Activated CD4-positive, alpha-beta T cell treated with anti-CD3 and anti-CD28 coated beads, Interleukin-2, amount 50 U/mL, for 16 hours (primary cell): ENCODE data around the gene KRT39.
"Not testable (repeated sequence)": the region's sequence is repeated elsewhere in the genome, so short reads cannot be mapped to it uniquely, and the experiment has no call there.

Experiments used
- DNase-seq: peaks from one replicate; pipeline ENCODE4 v3.0.0-alpha.2; 2020

The KRT39 gene

DNA sequence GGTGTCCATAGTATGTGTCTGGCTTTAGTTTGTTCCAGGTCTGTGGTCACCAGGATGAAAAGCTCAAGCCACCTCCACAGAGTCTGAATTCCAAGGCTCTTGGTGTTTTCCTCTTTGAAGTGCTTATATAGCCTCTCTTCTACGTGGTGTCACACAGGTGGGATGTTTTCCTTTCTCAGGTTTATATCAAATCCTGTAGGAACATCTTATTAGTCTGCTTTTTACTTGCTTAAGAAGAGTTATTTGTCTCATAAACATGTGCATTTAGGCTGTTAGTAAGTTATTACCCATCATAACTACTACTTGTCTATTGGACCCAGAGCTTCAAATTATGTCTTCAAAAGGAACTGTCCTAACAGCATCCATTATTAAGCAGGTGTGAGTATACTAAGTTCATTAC lies at the start of gene KRT39:
Gene KRT39, minus strand, starts transcription at position 101 of the 400 bp plus-strand sequence. Its CDS starts 92 bp downstream, at position 9.
- no peak for DNase-seq

DNA sequence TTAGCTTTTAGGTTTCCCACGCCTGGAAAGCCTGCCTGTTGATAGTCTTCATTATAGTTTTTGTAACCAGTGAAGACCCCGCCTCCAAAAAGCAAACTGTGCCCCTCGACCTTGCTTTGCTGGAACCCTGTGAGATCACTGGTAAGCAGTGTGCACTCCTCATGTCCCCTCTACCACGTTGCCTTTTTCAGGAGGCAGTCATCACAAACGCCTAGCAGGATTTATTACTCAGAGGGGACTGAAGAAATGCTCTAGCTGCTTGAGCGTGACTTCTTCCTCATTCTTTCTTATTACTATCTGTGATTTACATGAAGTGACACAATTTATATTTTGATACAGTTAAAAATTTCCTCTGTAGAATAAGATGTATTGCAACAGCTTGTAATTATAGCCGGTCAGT lies 48.7 kb upstream of the KRT39 start:
- DNase-seq, result no peak

DNA sequence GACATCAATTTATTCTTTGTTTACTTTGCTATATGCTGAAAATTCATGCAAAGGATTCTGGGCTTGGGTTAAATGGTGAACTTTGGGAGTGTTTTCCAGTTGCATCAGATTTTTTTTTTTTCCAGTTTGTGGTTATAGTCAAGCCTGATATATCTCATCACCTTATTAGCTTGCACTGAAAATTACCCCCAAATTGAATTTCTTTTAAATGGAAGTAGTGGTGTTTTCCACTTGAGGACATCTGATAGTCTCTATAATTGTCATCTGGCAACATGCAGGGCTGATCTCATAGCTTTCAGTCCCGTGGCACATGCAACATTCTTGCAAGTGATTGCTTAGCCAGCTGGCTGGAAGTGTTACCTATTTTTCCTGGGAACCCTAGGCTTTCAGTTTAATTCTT lies 46.9 kb upstream of the KRT39 start:
- DNase-seq, result no peak

DNA sequence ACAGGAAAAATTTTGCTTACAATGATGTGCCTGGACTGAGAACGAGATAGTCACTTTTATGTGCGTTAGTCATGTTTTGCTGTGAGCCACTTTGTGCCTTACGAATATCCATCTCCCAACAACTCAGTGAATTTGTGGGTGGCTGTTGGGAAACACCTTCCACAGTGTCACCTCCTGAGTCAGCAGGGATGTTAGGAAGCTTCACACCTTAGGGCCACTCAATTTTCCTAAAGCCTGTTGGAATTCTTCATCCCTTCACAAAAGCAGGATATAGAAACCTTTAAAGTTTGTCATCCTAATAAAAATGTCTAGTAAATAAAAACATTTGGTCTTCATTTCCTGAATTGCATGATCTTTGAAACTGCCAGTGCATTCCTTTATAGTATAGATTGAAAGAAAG lies 46.4 kb upstream of the KRT39 start:
- DNase-seq, result no peak

DNA sequence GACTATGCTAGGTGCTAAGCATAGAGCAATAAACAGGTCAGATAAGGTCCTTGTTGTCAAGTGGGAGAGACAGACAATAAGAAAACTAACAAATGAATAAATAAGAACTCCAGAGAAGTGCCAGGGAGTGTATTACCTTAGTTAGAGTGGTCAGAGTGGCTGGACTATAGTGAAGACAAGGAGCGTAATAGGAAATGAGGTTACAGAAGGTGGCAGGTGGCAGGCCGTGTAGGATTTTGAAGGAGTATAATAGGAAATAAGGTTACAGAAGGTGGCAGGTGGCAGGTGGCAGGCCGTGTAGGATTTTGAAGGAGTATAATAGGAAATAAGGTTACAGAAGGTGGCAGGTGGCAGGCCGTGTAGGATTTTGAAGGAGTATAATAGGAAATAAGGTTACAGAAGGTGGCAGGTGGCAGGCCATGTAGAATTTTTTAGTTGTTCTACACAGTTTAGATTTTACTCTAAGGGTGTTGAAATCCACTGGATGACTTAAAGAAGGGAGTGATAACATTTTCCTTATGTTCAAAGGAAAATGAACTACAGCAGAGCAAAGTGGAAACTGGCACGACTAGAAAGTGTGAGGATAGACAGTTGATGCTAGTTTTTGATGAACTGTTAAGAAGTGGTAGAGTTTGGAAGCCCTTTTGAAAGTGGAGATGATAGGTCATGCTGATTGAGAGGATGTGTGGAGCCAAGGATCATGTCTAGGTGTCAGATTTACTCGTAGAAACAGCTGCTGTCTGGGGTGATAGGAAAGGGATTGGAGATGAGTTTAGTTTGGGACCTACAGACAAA lies 45.8 kb upstream of the KRT39 start:
- no peak for DNase-seq

DNA sequence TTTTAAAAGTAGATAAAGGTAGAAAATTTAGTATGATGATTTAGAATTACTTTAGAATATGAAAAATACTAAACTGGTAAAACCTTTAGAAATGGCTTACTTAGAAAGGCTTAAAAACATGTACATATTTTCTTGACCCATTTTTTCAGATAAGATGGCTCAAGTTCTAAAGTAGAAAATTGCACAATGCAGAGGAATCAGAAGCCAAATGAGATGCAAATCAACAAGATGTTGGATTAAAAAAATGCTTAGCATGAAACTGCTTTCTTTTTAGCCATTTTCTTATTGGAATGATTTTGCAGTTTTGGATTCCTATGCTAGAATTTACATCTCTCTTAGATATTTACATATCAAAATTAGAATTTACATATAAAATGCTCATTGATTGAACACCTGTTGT lies 43.7 kb upstream of the KRT39 start:
- no peak for DNase-seq

DNA sequence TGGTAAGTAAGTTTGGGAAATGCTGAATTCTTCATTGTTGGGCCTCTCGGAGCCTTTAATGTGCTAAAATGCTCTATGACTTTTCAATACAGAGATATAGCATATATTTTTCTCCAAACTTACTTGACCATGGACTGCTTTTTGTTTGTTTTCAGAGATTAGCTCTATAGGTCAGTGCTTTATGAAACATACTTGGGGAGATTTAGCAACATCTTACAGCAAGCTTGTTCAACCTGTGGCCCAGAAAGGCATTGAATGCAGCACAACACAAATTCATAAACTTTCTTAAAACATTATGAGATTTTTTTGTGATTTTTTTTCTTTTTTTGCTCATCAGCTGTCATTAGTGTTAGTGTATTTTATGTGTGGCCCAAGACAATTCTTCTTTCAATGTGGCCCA lies 43.2 kb upstream of the KRT39 start:
- DNase-seq, result no peak

DNA sequence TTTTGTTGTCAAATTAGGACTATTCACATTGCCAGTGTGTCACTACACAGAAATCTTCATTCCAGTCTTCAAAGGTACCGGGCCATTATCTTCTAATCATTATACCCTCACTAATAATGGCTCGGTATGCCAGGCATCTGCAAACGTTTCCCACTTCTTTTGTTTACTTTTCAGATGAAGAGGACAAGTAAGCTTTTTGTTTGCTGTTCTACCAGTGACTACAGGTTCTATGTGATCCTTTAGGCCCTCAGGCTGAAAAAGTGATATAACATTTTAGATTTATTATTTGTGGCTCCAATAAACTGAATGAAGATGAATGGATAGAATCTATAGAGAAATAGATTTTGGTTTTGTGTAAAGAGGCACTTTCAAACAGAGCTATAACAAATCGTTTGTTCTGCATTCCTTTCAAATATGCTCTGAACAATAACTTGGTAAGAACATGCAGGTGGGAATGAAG lies 42.6 kb upstream of the KRT39 start:
- no peak for DNase-seq

DNA sequence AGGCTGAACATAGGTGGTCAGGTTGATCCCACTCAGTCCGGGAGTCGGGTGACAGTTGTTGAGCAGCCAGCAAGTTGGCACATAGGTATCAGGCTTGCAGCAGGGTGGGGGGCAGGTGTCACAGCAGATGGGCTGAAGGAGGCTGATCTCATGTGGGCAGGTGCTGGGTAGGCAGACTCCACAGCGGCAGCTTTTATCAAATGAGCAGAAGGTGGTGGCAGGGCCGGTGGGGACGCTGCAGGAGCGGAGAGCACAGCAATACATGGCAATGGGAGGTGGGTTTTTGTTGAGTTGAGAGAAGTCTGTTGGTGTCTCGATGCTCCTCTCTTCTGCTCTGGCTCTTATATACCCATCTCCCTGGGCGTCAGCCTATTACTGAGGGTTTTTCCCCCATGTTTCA lies 42.1 kb upstream of the KRT39 start, which contains the start of gene KRTAP3-1:
Gene KRTAP3-1, minus strand, starts transcription at position 318 of the 400 bp plus-strand sequence. Its CDS starts 54 bp downstream, at position 264.
- no peak for DNase-seq

DNA sequence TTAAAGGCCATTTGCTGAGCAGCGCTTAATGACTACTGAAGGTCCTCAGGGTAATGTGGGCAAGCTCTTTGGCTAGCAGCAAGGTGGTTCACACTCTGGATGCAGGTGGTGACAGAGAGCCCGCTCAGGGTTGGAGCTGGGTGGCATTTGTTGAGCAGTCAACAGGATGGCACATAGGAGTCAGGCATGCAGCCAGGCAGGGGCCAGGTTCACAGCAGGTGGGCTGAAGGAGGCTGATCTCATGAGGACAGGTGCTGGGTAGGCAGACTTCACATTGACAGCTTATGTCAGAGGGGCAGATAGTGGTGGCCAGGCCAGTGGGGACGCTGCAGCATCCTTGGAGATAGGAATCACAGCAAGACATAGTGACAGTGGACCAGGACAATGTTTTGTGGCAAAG lies 37.6 kb upstream of the KRT39 start:
- DNase-seq, result no peak

DNA sequence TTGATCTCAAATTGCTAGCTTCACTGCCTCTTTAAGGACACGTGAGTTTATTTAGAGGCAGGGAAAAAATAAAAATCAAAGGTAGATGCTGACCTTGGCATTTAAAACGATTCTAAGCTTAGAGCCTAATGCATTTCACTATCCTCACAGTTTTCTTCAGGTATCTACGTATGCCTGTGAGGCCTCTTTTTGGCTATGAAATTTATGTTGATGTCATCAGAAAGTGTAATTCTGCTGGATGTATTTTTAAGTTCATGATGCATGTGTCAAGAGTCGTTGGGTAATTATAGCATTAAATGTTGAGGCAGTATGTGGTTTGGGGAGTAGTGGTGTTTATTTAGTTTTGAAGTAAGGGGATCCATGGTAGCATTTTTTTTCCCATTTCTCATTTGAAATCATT lies 37.2 kb upstream of the KRT39 start:
- DNase-seq, result no peak

DNA sequence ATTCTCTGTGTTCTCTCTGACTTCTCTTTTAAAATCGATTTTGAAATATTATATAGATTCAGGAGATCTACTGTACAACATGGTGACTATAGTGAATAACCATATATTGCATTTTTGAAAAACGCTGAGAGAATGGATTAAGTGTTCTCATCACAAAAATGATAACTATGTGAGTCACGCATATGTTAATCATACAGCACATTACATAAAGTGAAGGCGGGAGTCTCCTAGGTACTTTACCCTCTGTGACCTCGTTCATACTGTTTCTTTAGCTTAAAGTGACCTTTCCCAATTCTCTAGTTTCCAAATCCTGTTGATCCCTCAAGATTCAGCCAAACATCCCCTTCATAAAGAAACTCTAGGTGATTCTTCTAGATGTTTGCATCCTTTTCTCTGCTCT lies 36.1 kb upstream of the KRT39 start:
- DNase-seq, result no peak

DNA sequence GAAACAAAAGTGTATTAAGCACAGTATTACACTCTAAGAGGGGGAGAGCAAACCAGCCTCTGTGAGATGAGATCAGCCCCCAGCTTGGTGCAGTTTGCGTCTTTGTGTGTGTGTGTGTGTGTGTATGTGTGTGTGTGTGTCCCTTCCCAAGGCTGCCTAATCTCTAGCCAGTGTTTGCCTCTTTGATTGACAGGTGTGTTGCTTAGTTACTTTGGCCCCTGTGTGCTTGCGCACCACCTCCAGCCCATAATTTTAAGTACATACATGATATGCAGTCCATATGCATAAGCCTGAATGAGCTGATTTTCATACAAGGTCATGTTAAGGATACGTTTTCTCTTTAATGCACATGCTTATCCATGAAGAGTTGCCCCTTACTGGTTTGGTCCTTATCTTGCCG lies 35.0 kb upstream of the KRT39 start:
- no peak for DNase-seq

DNA sequence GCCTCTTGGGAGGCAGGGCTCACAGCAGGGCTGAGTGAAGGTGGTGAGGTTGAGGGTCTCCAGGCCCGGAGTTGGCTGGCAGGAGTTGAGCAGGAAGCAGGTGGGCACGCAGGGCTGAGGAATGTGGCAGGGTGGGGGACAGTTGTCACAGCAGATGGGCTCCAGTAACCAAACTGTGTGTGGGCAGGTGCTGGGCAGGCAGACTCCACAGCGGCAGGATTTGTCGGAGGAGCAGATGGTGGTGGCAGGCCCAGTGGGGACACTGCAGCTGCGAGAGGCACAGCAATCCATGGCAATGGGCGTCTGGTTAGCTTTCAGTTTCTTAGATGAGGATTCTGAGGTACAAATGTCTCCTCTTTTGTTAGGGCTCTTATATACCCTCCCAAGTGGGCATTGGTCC lies 32.8 kb upstream of the KRT39 start, which contains the start of gene KRTAP3-2:
Gene KRTAP3-2, minus strand, starts transcription at position 344 of the 400 bp plus-strand sequence. Its CDS starts 53 bp downstream, at position 291.
- DNase-seq, result not testable (repeated sequence)

DNA sequence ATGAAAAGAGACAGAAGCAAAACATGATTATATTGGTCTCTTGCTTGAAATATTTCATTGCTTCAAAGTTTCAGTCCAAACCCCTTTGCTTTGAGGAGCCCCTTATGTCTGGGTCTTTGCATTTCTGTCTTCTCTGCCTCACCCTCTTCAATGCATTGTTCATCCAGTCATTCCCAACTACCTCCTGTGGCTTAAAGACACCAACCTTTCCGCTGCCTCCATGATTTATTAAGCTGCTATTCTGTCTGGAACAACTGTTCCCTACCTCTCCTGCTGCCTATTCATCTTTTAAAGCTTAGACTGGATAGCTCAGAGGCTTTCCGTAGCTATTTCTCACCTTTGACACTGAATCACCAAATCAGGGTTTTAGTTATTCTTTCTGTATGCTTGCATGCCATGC lies 30.6 kb upstream of the KRT39 start:
- DNase-seq, result no peak

DNA sequence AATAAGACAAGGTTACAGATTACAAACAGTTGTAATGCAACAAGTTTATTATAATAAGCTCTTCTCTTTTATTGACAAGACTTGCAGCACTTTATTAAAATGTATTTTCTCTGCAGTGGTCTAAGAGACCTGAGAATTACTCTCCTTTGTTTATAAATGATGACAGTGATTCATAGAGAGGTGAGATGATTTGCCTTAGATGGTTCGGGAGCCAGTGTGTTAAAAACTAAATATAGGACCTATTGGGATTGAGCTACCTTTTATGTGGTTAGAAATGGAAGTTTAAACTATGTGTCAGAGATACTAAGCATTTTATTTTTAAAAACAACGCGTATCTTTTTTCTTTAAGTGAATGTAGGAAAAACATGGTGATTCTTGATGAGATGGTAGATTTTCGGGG lies 30.1 kb upstream of the KRT39 start:
- DNase-seq, result no peak

DNA sequence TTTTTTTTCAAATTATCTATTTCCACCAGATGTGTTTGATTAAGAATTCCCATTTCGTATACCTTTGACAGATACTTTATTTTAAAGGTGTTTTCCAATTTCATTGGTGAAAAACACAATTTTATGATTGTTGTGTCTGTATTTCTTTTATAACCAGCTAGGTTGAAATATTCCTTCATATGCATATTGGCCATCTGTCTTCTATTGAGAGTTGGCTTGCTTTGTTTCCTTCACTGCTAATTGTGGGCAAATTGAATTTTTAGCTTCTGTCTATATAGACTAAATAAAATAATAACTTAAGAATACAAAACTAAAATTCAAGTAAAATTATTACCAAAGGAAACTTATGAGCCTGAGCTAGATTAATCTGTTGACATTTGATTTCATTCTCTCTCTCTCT lies 28.4 kb upstream of the KRT39 start:
- no peak for DNase-seq

DNA sequence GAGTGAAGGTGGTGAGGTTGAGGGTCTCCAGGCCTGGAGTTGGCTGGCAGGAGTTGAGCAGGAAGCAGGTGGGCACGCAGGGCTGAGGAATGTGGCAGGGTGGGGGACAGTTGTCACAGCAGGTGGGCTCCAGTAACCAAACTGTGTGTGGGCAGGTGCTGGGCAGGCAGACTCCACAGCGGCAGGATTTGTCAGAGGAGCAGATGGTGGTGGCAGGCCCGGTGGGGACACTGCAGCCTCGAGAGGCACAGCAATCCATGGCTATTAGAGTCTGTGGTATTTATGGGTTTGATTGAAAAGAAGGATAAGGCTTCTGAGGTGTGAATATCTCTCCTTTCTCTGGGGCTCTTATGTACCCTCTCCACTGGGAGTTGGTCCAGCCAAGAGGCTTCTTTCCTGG lies 27.1 kb upstream of the KRT39 start, which contains the start of gene KRTAP3-3:
Gene KRTAP3-3, minus strand, starts transcription at position 326 of the 400 bp plus-strand sequence. Its CDS starts 67 bp downstream, at position 259.
- DNase-seq, result no peak

DNA sequence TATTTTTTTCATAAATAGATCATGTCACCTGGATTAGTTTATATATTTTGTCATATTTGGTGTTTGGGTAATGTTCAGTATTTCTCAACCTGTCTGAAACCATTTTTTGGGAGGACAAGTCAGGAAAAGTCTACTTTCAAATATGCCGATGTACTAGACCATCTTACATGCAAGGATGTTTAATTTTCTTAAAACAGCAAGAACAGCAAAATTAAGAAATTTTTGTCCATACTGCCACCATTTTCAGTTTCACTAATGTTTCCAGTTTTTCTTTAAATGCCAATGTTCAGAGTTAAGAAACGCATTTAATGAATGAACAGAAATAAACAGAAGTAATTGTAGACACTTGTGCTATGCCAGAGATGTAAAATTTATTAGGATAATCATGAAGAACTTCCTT lies 26.3 kb upstream of the KRT39 start:
- no peak for DNase-seq

DNA sequence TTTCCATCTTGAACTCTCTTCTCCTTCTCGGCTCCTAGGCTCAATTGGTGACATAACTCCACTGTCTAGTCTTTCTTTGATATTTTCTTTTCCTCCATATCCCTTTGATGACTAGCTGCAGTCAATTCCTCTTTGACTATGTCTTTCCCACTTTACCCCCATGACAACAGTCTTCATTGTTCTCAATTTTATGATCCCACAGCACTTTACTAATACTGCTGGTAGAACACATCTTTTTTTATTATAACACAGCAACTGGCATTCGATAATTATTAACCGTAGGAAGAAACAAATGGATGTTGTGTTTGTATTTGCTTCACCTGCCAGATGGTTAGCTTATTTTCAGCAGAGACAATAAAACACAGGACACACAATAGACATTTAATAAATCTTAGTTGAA lies 25.9 kb upstream of the KRT39 start:
- no peak for DNase-seq

DNA sequence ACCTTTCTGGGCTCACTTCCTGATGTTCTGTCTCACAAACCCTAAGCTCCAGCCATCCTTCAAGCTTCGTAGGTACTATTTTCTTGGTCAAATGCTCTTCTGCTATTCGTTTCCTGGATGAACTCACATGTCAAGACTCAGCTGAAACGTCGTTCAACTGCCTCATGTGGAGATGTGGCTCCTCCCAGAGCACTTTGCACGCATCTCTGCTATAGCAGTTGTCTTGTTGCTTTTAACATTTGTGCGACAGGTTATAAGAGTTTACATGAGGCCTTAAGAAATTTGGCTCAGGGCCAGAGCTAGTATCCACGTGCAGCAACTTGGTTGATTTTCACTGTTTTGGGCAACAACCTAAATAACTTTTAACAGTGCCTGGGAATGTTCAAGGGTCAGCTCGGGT lies 20.2 kb upstream of the KRT39 start:
- DNase-seq, result no peak

DNA sequence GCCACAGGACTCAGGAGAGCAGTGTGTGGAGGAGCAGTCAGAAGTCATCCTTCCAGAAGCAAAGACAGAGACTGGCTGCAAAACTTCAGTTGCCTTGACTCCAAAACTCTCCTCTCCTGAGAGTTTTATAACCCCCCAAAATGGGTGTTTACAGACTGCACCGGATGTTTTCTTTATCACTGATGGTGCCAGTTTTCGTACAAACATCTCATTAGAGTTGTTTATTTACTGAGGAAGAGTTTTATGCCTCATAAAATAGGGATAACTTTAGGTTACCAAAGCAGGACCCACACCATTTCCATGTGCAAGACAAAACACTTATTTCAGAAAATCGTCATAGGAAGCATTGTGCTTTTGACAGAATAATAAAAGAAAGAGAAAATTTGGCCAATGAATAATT lies 17.5 kb upstream of the KRT39 start, which contains the start of gene KRT40:
Gene KRT40, minus strand, starts transcription at position 101 of the 400 bp plus-strand sequence. Its CDS starts 53 bp downstream, at position 48.
- DNase-seq, result no peak

DNA sequence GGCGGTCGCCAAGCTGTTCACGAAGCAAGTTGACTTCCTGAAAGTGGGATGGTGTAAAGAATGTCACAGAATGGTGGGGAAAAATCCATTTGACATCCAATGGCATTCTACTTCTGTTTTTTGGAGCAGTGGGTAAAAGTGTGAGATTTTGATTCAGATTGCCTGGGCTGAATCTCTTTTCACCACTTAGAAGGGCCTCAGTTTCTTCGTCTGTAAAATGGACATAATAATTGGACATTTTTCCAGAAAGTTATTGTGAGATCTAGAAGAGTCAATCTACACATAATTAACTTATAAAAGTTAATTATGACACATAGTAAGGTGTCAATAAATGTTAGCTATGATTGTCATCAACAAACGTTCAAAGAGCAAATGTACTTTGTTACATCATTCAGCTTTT lies 14.4 kb upstream of the KRT39 start:
- DNase-seq, result no peak

DNA sequence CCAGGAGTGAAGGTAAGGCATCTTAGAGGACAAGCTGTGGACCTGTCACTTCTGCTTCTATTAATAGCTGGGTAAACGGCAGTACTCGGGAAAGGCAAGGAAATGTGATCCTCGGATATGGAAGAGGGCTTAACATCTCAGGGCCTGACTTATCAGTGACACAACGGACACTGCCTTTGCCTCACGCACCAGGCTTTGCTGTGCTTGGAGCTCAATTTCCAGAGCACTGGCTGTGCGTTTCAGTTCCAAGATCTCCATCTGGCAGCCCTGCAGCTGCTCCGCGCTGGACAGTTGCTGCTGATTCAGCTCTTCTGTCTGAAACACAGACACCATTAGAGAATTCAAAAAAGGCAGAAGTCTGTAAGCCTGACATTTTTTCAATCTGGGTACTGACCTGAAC lies 13.8 kb upstream of the KRT39 start:
- no peak for DNase-seq

DNA sequence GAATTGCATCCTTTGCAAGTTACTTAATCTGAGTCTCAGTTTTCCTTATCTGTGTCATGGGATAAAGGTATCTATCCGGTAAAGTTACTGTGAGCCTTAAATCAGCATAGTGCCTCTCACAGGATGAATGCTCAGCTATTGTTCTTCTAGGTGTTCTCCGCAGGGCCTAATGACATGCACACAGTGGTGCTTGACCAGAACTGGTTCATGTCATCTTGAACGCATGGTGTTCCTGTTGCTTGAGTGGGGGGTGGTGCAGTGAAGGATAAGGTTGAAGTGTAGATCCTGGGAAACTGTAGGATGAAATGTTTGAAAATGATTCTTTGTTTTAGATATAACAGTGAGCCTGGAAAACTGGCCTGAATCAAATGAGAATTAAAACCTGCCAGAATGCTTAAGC lies 13.4 kb upstream of the KRT39 start:
- no peak for DNase-seq
